CD8-positive, alpha-beta memory T cell (primary cell): ENCODE data around the gene CNTN5. TPM values are rescaled to one million over a fixed set of nuclear protein-coding genes. Genes with fewer than 3 reads are reported as not detected.

ENCODE experiments used
- CTCF ChIA-PET: fragments of 350-600 bp; sonication (Branson Sonifier 250); formaldehyde crosslinking; loops from one replicate; lab custom pipeline; 2021; ENCODE audit warnings: antibody characterized with exemption; lab: Charles Lee
- POLR2A ChIA-PET: fragments of 350-600 bp; sonication (Branson Sonifier 250); formaldehyde crosslinking; loops from one replicate; lab custom pipeline; 2021; ENCODE audit warnings: antibody characterized with exemption; lab: Charles Lee
- DNase-seq, 5 donors: peaks; one replicate each; pipeline versions ENCODE4 v3.0.0 to v3.0.0-alpha.2; 2020 to 2022; ENCODE audit warnings: mixed read lengths in 1 of 5
- H3K27ac ChIP-seq: one replicate; pipeline ENCODE4 v1.7.0; 2013; ENCODE audit warnings: low read depth, mild to moderate bottlenecking, low read length, moderate library complexity
- H3K27me3 ChIP-seq: 2 replicates; pipeline ENCODE4 v1.7.0; 2013; ENCODE audit warnings: low read length, mild to moderate bottlenecking; ENCODE audit not compliant: insufficient read depth, poor library complexity, severe bottlenecking
- H3K36me3 ChIP-seq: 2 replicates; pipeline ENCODE4 v1.7.0; 2013; ENCODE audit warnings: mild to moderate bottlenecking, low read length, moderate library complexity; ENCODE audit not compliant: insufficient read depth
- H3K4me1 ChIP-seq: 2 replicates; pipeline ENCODE4 v1.7.0; 2013; ENCODE audit warnings: mild to moderate bottlenecking, low read length, moderate library complexity; ENCODE audit not compliant: insufficient read depth
- H3K4me3 ChIP-seq: 2 replicates; pipeline ENCODE4 v1.7.0; 2013; ENCODE audit warnings: mild to moderate bottlenecking, low read length
- H3K9me3 ChIP-seq: 2 replicates; pipeline ENCODE4 v1.7.0; 2013; ENCODE audit warnings: mild to moderate bottlenecking, low read length
- H3K27ac Mint-ChIP-seq, 8 donors: one replicate each; pipeline ENCODE4 v1.8.0; 2020 to 2021; ENCODE audit warnings: mixed read lengths in 8 of 8, mild to moderate bottlenecking in 6 of 8, inconsistent platforms in 3 of 8, moderate library complexity in 3 of 8
- H3K27me3 Mint-ChIP-seq, 2 donors: one replicate each; pipeline ENCODE4 v1.8.0; 2020 to 2021; ENCODE audit warnings: mixed read lengths in 2 of 2, mild to moderate bottlenecking in 1 of 2, moderate library complexity in 1 of 2
- H3K36me3 Mint-ChIP-seq, 3 donors: one replicate each; pipeline ENCODE4 v1.8.0; 2020 to 2021; ENCODE audit warnings: mixed read lengths in 3 of 3, inconsistent platforms in 1 of 3, mild to moderate bottlenecking in 1 of 3
- H3K4me1 Mint-ChIP-seq, 3 donors: one replicate each; pipeline ENCODE4 v1.8.0; 2020 to 2021; ENCODE audit warnings: mixed read lengths in 3 of 3, inconsistent platforms in 1 of 3, mild to moderate bottlenecking in 1 of 3
- H3K4me3 Mint-ChIP-seq, 7 donors: one replicate each; pipeline ENCODE4 v1.8.0; 2020 to 2021; ENCODE audit warnings: mixed read lengths in 7 of 7, mild to moderate bottlenecking in 6 of 7, moderate library complexity in 4 of 7, inconsistent platforms in 2 of 7
- H3K9me3 Mint-ChIP-seq, 5 donors: one replicate each; pipeline ENCODE4 v1.8.0; 2020 to 2022; ENCODE audit warnings: mixed read lengths in 5 of 5, mild to moderate bottlenecking in 3 of 5, moderate library complexity in 2 of 5, inconsistent platforms in 1 of 5
- polyA plus RNA-seq: library from polyadenylated mRNA; unstranded; fragments of 300-500 nt; fragmentation: Illumina TruSeq; gene quantifications from one replicate; pipeline ENCODE4 v1.2.3, GENCODE V29; 2021
- total RNA-seq, 2 experiments: library from RNA; stranded (reverse); gene quantifications; one replicate each; pipeline ENCODE4 v1.2.3, GENCODE V29; 2021

Gene CNTN5
- total and polyA plus RNA-seq, 3 experiments from 2014 or later, result not detected

DNA sequence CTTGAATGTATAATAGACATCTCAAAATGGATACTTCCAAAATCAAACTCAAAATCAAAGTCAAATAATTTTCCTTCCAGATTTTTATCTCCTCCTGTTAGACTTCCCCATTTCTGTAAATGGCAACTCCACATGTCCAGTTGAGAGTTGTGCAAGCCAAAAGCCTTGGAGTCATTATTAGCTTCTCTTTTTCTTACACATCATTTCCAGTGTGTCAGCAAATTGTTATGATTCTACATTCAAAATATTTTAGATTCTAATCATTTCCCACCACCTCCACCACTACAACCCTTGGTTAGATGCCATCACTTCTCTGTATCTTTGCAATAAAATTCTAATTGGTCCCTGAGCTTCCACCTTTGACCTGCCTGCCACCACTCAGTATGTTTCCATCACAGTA lies 155.7 kb downstream of the CNTN5 start:
- Histone ChIP-seq H3K27me3 (no peaks in the 10 kb centered on the region), H3K4me3 (no peak overlapping the region), H3K4me1 (no peaks in the 10 kb centered on the region), H3K36me3 (no peaks in the 10 kb centered on the region), H3K9me3 (no peaks in the 10 kb centered on the region), H3K27ac (no peak overlapping the region)
- ChIA-PET CTCF (no interaction called here), POLR2A (no interaction called here)
- Mint-ChIP-seq H3K9me3 (peaks cover 5 to 34% (median 15%) of the 10 kb centered on the region in 5 donors), H3K27ac (no peak overlapping the region), H3K4me3 (no peak overlapping the region), H3K27me3 (no peaks in the 10 kb centered on the region), H3K36me3 (no peaks in the 10 kb centered on the region), H3K4me1 (no peaks in the 10 kb centered on the region)
- DNase-seq, result no peak

DNA sequence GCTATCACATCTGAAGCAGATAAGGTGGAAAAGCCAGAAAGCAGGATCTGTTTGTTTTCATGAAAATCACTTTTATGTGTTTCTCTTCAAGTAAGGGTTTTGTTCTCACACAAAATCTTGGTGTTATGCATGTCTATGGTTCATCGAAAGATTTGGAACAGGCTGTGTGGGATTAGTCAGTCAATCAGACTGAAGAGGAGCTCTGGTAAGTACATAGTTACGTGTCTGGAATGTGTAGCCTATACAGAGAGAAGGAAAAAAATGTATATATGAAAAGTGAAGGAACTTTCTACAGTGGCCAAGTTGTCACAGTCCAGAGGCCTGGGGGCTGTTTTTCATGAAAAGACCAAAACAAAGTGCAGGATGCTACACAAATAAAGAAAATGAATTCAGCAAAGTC lies 156.7 kb downstream of the CNTN5 start:
- H3K9me3 Mint-ChIP-seq, result peaks cover 5 to 34% (median 16%) of the 10 kb centered on the region in 5 donors
- ChIA-PET POLR2A (no interaction called here), CTCF (no interaction called here)
- no peak overlapping the region for H3K4me3 Mint-ChIP-seq
- H3K4me1 Mint-ChIP-seq, result no peaks in the 10 kb centered on the region
- H3K27me3 ChIP-seq, result no peaks in the 10 kb centered on the region
- H3K27ac Mint-ChIP-seq, result no peak overlapping the region
- H3K36me3 Mint-ChIP-seq, result no peaks in the 10 kb centered on the region
- H3K36me3 ChIP-seq, result no peaks in the 10 kb centered on the region
- H3K4me3 ChIP-seq, result no peak overlapping the region
- H3K27me3 Mint-ChIP-seq, result no peaks in the 10 kb centered on the region
- no peaks in the 10 kb centered on the region for H3K9me3 ChIP-seq
- no peak for DNase-seq
- H3K4me1 ChIP-seq, result no peaks in the 10 kb centered on the region
- H3K27ac ChIP-seq, result no peak overlapping the region

DNA sequence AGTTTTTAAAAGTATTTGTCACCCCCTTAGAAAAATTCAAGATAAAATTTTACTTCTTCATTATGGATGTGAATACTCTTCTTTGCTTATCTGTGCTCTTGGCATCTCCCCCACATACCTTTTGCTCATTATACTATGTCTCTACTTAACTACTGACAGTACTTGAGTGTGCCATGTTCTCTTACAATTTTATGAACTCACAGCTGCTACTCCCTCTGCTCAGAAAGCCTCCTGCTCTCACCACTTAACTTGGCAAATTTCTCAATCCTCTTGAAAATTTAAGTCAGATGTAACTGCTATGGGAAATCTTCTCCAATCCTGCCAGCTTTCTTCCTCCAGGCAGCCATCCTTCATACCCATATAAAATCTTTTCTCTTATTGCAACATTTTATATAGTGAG lies 163.4 kb downstream of the CNTN5 start:
- Histone ChIP-seq H3K27me3 (no peaks in the 10 kb centered on the region), H3K4me1 (no peaks in the 10 kb centered on the region), H3K4me3 (no peak overlapping the region), H3K9me3 (no peaks in the 10 kb centered on the region), H3K27ac (no peak overlapping the region), H3K36me3 (no peaks in the 10 kb centered on the region)
- no peaks in the 10 kb centered on the region for H3K36me3 Mint-ChIP-seq
- H3K9me3 Mint-ChIP-seq, result peaks cover 2 to 36% (median 8%) of the 10 kb centered on the region in 5 donors
- H3K27ac Mint-ChIP-seq, result no peak overlapping the region
- ChIA-PET CTCF (no interaction called here), POLR2A (no interaction called here)
- no peak for DNase-seq
- no peaks in the 10 kb centered on the region for H3K4me1 Mint-ChIP-seq
- H3K27me3 Mint-ChIP-seq, result no peaks in the 10 kb centered on the region
- H3K4me3 Mint-ChIP-seq, result no peak overlapping the region

DNA sequence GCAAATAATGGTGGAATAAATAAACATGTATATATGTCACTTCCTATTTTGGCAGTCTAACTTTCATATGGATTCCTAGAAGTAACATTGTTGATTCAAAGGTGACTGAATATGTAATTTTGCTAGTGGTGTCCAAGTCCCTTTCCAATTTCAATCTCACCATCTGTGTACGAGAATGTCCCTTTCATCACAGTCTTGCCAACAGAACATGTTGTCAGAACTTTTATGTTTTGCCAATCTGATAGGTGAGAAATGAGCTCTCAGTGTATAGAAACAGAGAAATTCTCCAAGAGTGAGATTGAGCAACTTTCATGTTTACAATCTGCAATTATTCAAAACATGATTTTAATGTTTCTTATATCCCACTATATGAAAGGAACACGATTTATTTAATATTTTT lies 167.5 kb downstream of the CNTN5 start:
- CTCF ChIA-PET, result no interaction called here
- no peak overlapping the region for H3K27ac ChIP-seq
- Mint-ChIP-seq H3K27me3 (no peaks in the 10 kb centered on the region), H3K27ac (no peak overlapping the region), H3K9me3 (peaks cover 4 to 46% (median 13%) of the 10 kb centered on the region in 5 donors), H3K4me3 (no peak overlapping the region), H3K36me3 (no peaks in the 10 kb centered on the region), H3K4me1 (no peaks in the 10 kb centered on the region)
- H3K27me3 ChIP-seq, result no peaks in the 10 kb centered on the region
- DNase-seq, result no peak
- no peak overlapping the region for H3K4me3 ChIP-seq
- H3K36me3 ChIP-seq, result no peaks in the 10 kb centered on the region
- H3K9me3 ChIP-seq, result no peaks in the 10 kb centered on the region
- H3K4me1 ChIP-seq, result no peaks in the 10 kb centered on the region
- POLR2A ChIA-PET, result no interaction called here

DNA sequence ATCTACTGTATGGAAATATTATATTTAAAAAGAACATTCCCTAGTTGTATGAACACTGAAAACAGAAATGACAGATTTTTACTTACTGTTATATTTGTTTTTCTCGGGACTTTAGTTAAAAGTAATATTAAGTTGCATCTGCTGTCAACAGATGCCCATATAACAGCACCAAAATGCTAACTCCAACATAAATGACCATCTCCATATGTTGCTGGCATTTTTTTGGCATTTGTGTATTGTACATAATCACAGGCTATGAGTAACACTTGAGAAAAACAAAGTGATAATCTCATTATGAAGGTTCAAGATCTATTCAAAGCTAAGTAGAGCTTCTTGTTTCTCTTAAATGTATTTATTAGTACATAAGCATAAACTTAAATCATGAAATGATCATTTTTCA lies 172.0 kb downstream of the CNTN5 start:
- Mint-ChIP-seq H3K4me3 (no peak overlapping the region), H3K27ac (no peak overlapping the region), H3K36me3 (no peaks in the 10 kb centered on the region), H3K27me3 (no peaks in the 10 kb centered on the region), H3K4me1 (no peaks in the 10 kb centered on the region), H3K9me3 (peaks cover 4 to 23% (median 9%) of the 10 kb centered on the region in 5 donors)
- Histone ChIP-seq H3K27me3 (no peaks in the 10 kb centered on the region), H3K4me1 (no peaks in the 10 kb centered on the region), H3K36me3 (no peaks in the 10 kb centered on the region), H3K27ac (no peak overlapping the region), H3K4me3 (no peak overlapping the region), H3K9me3 (no peaks in the 10 kb centered on the region)
- DNase-seq, result no peak
- POLR2A ChIA-PET, result no interaction called here
- CTCF ChIA-PET, result no interaction called here

DNA sequence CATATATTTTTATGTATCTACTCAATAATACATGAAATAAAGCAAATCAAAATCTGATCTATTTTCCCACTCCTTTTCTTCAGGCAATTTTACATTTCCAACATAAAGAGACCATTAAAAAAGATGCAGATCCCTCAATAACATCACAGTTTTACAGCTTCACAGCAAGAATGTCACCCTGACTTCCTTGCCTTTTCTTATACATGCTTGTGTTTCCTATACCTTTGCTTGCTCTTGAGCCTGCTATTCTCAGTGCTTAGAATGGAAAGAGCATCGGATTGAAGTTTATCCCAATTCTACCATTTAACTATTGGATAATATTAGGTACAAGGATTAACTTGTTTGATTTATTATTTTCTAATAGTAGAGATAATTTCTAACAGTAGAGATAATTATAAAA lies 176.7 kb downstream of the CNTN5 start:
- POLR2A ChIA-PET, result no interaction called here
- H3K9me3 ChIP-seq, result no peaks in the 10 kb centered on the region
- no peak overlapping the region for H3K4me3 ChIP-seq
- CTCF ChIA-PET, result no interaction called here
- no peaks in the 10 kb centered on the region for H3K36me3 ChIP-seq
- no peak overlapping the region for H3K27ac ChIP-seq
- Mint-ChIP-seq H3K4me1 (no peaks in the 10 kb centered on the region), H3K9me3 (peaks cover 9 to 33% (median 15%) of the 10 kb centered on the region in 5 donors), H3K27me3 (no peaks in the 10 kb centered on the region), H3K27ac (no peak overlapping the region), H3K36me3 (peaks cover 0 to 2% (median 0%) of the 10 kb centered on the region in 3 donors), H3K4me3 (no peak overlapping the region)
- DNase-seq, result no peak
- H3K27me3 ChIP-seq, result no peaks in the 10 kb centered on the region
- H3K4me1 ChIP-seq, result no peaks in the 10 kb centered on the region

DNA sequence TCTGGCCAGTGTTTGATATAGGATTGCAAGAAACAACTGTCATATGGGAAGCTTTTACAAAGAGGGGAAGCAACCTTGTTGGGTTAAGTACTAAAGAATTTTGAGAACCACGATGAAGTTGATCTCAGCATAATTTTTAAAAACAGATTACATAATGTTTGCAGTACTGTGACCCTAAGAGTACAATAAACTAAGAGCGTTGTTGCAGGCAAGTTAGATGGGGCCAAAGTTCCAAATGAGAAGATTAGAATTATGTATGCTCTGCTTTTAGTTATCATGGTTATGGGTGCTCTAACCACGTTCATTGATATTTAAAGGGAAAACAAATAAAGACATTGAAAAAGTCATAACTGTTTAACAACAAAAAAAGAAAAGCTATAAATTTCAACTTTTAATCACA lies 177.5 kb downstream of the CNTN5 start:
- Histone ChIP-seq H3K4me1 (no peaks in the 10 kb centered on the region), H3K9me3 (no peaks in the 10 kb centered on the region), H3K27me3 (no peaks in the 10 kb centered on the region), H3K27ac (no peak overlapping the region), H3K36me3 (no peaks in the 10 kb centered on the region), H3K4me3 (no peak overlapping the region)
- DNase-seq, result no peak
- Mint-ChIP-seq H3K27me3 (no peaks in the 10 kb centered on the region), H3K9me3 (peaks cover 9 to 34% (median 17%) of the 10 kb centered on the region in 5 donors), H3K4me1 (no peaks in the 10 kb centered on the region), H3K36me3 (peaks cover 0 to 2% (median 0%) of the 10 kb centered on the region in 3 donors), H3K27ac (no peak overlapping the region), H3K4me3 (no peak overlapping the region)
- ChIA-PET CTCF (no interaction called here), POLR2A (no interaction called here)

DNA sequence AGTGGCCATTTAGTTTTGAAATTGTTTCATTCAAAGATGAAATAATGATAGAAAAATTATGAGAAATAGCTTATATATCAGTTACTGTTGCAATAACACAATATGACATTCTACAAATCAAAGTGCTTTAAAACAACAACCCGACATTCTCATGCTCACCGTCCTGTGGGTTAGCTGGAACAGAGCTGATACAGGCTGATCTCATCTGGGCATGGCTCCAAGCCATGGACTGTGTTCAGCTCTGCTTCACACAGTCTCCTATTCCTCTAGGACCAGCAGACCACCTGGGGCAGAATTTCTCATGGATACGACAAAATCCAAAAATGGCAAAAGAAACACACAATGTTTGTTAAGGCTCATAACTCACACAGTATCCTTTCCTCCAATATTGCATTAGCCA lies 178.6 kb downstream of the CNTN5 start:
- Mint-ChIP-seq H3K36me3 (peaks cover 0 to 2% (median 0%) of the 10 kb centered on the region in 3 donors), H3K27ac (no peak overlapping the region), H3K4me1 (no peaks in the 10 kb centered on the region), H3K27me3 (no peaks in the 10 kb centered on the region), H3K4me3 (no peak overlapping the region), H3K9me3 (peaks cover 9 to 35% (median 21%) of the 10 kb centered on the region in 5 donors)
- DNase-seq, result no peak
- no peaks in the 10 kb centered on the region for H3K4me1 ChIP-seq
- H3K27me3 ChIP-seq, result no peaks in the 10 kb centered on the region
- CTCF ChIA-PET, result no interaction called here
- no peaks in the 10 kb centered on the region for H3K9me3 ChIP-seq
- POLR2A ChIA-PET, result no interaction called here
- H3K27ac ChIP-seq, result no peak overlapping the region
- H3K4me3 ChIP-seq, result no peak overlapping the region
- H3K36me3 ChIP-seq, result no peaks in the 10 kb centered on the region

DNA sequence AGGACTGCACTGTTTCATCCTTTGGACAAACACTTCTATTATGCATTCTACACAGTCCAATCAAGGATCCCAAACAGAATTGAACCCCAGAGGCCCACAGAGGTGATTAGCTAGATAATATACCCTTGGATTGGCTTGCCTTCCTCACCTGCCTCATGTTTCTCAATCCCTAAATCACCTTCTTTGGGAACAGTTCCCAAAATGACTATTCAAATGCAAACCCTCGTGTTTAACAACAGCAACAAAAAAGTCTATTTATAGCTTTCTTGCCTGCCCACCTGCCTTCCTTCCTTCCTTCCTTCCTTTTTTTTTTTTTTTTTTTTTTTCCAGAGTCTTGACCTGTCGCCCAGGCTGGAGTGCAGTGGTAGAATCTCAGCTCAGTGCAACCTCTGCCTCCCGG lies 180.0 kb downstream of the CNTN5 start:
- Histone ChIP-seq H3K9me3 (no peaks in the 10 kb centered on the region), H3K27ac (no peak overlapping the region), H3K36me3 (no peaks in the 10 kb centered on the region), H3K4me1 (no peaks in the 10 kb centered on the region), H3K4me3 (no peak overlapping the region), H3K27me3 (no peaks in the 10 kb centered on the region)
- ChIA-PET POLR2A (no interaction called here), CTCF (no interaction called here)
- Mint-ChIP-seq H3K9me3 (peaks cover 9 to 37% (median 24%) of the 10 kb centered on the region in 5 donors), H3K4me3 (no peak overlapping the region), H3K27me3 (no peaks in the 10 kb centered on the region), H3K27ac (no peak overlapping the region), H3K4me1 (no peaks in the 10 kb centered on the region), H3K36me3 (peaks cover 0 to 2% (median 0%) of the 10 kb centered on the region in 3 donors)
- DNase-seq, result no peak
